Spleen (tissue), 11 donors: ENCODE results near the gene VGLL4. TPM values are rescaled to one million over a fixed set of nuclear protein-coding genes. Genes with fewer than 3 reads are reported as not detected.

Source experiments
- DNase-seq: peaks from one replicate; pipeline ENCODE4 v3.0.0-alpha.2; 2020
- H3K27ac ChIP-seq, 8 donors: fragments of 200-600 bp; sonication (generic) in 7 of 8; 1 replicate in 4 of 8; 2 replicates in 4 of 8; pipeline versions ENCODE4 v1.5.0 to v1.8.0; 2016 to 2021; ENCODE audit warnings: inconsistent platforms in 4 of 8, mild to moderate bottlenecking in 4 of 8, moderate library complexity in 1 of 8
- H3K27me3 ChIP-seq, 7 donors: fragments of 200-600 bp; sonication (generic) in 6 of 7; replicated peaks in 1 of 7; 1 replicate in 4 of 7; 2 replicates in 3 of 7; pipeline versions ENCODE4 v1.5.0 to v1.8.0; 2016 to 2021; ENCODE audit warnings: inconsistent platforms in 3 of 7, mild to moderate bottlenecking in 1 of 7
- H3K36me3 ChIP-seq, 6 donors: fragments of 200-600 bp; sonication (generic) in 5 of 6; 1 replicate in 4 of 6; 2 replicates in 2 of 6; pipeline versions ENCODE4 v1.5.0 to v1.8.0; 2016 to 2021; ENCODE audit warnings: inconsistent platforms in 2 of 6
- H3K4me1 ChIP-seq, 6 donors: fragments of 200-600 bp; sonication (generic) in 5 of 6; 1 replicate in 3 of 6; 2 replicates in 3 of 6; pipeline versions ENCODE4 v1.5.0 to v1.8.0; 2016 to 2021; ENCODE audit warnings: inconsistent platforms in 3 of 6
- H3K4me3 ChIP-seq, 8 donors: fragments of 200-600 bp; sonication (generic) in 7 of 8; 1 replicate in 4 of 8; 2 replicates in 4 of 8; pipeline versions ENCODE4 v1.5.0 to v1.8.0; 2016 to 2021; ENCODE audit warnings: inconsistent platforms in 4 of 8, mild to moderate bottlenecking in 4 of 8, moderate library complexity in 2 of 8
- H3K9me3 ChIP-seq, 8 donors: fragments of 200-600 bp; sonication (generic) in 7 of 8; 1 replicate in 4 of 8; 2 replicates in 4 of 8; pipeline versions ENCODE4 v1.5.0 to v1.8.0; 2016 to 2021; ENCODE audit warnings: inconsistent platforms in 4 of 8
- CTCF ChIP-seq, 11 experiments: fragments of 200-600 bp in 7 of 11; fragments of 450-650 bp in 4 of 11; sonication (generic) in 4 of 11; IDR thresholded peaks in 8 of 11; conservative IDR thresholded peaks in 3 of 11; 1 replicate in 7 of 11; 2 replicates in 4 of 11; pipeline versions ENCODE4 v1.4.0 to v1.8.0; 2016 to 2021; ENCODE audit warnings: antibody characterized with exemption in 11 of 11, inconsistent platforms in 4 of 11, mild to moderate bottlenecking in 1 of 11
- POLR2A ChIP-seq, 3 donors: fragments of 450-650 bp; IDR thresholded peaks; one replicate each; pipeline ENCODE4 v1.5.1; 2017; ENCODE audit warnings: antibody characterized with exemption in 3 of 3, mild to moderate bottlenecking in 1 of 3
- POLR2AphosphoS5 ChIP-seq, 3 donors: sonication (generic); formaldehyde crosslinking; IDR thresholded peaks; one replicate each; pipeline ENCODE4 v1.5.1; 2017; ENCODE audit warnings: antibody characterized with exemption in 3 of 3
- WGBS, 5 donors: extraction: QIAGEN DNeasy Blood & Tissue Kit in 3 of 5; methylation state at CpG; one replicate each; pipeline versions ENCODE4 v1.1.5 to v1.1.7; 2013 to 2018; 5-methylcytosine and 5-hydroxymethylcytosine counted together
- intact Hi-C: fragments of 100-400 bp; cut with DNase I; formaldehyde crosslinking; loops from one replicate; pipeline ENCODE4 v1.15.0; 2023; ENCODE audit warnings: low total_unique reads
- polyA plus RNA-seq, 3 donors: library from polyadenylated mRNA; stranded (reverse); fragments of 200-250 nt; gene quantifications; one replicate each; pipeline ENCODE4 v1.2.1, GENCODE V29; 2013
- total RNA-seq, 7 donors: library from RNA; depleted of rRNA in 3 of 7; stranded (reverse); fragments of >200 nt in 3 of 7; fragmentation: NEBNext Ultra II Directional in 4 of 7; extraction: Animal tissue kit (Norgen Biotek cat#: 25700) in 4 of 7; gene quantifications; one replicate each; pipeline versions ENCODE4 v1.1.0 to v1.2.1, GENCODE V29; 2016 to 2021
- donor health status: healthy with polysubstance abuse.
- donor health status: DM: no; HTN: no; CAD: no; lungs with moderate emphysema.
- donor health status: DM: no; HTN: no; CAD: no.
- donor health status: Bipolar disorder and iron deficiency.
- donor health status: healthy.
- donor health status: DM: no; HTN: no; CAD: no.
- donor health status: DM: yes; HTN: yes; CAD: no.

VGLL4 gene
- total and polyA plus RNA-seq, 10 donors: 13.5 to 80.2 (median 50.8) TPM

DNA sequence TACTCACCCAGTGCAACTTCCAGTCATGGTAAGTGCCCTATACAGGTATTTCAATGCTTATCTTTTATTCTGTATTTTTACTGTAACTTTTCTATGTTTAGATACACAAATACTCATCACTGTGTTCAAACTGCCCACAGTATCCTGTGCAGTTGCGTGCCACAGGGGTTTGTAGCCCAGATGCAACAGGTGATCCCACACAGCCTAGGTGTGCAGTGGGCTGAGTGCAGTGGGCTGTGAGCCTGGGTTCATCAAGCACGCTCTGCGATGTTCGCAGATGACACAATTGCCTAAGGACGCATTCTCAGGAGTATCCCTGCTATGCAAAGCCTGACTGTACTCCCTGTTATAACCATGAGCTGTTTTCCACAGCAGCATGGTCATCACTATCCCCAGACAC is 36.2 kb upstream of the VGLL4 start:
- WGBS, 5 donors: 82 to 98% (median 94%) methylated on average over 5 of the region's 5 CpGs
- no peaks in the 10 kb centered on the region for H3K27me3 ChIP-seq
- peaks cover 0 to 17% (median 0%) of the 10 kb centered on the region in 6 donors for H3K36me3 ChIP-seq
- no peaks in the 10 kb centered on the region for H3K9me3 ChIP-seq
- DNase-seq: no peak
- H3K27ac ChIP-seq: no peak overlapping the region
- intact Hi-C loops: no loop called here
- no peaks in the 10 kb centered on the region for H3K4me1 ChIP-seq
- no peak overlapping the region for H3K4me3 ChIP-seq
- no peak for TF ChIP-seq POLR2AphosphoS5 (IDR thresholded peaks at IDR 0.05)
- TF ChIP-seq CTCF (IDR thresholded peaks at IDR 0.05 in 8 of 11, conservative IDR thresholded peaks at IDR 0.05 in 3 of 11): no peak
- no peak for TF ChIP-seq POLR2A (IDR thresholded peaks at IDR 0.05)

DNA sequence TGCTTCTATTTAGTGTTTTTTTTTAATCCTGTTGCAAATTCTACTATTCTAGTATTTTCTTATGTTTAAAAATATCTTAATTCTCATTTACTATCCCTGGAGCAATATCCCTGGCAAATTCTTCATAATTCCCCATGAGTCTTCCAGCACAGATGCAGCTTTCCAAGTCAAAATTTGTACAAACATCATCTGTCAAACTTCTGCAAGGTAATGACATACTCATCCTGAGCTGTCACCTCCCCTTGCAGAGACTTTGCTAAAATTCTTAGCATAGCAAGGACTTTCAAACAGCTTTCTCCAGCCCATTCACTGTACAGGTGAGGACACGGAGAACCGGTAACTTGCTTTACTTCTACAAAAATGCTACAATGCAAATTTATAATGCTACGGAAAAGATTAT is 28.6 kb upstream of the VGLL4 start:
- no peak for DNase-seq
- intact Hi-C loops: no loop called here
- TF ChIP-seq CTCF (IDR thresholded peaks at IDR 0.05 in 8 of 11, conservative IDR thresholded peaks at IDR 0.05 in 3 of 11) (no peak), POLR2AphosphoS5 (IDR thresholded peaks at IDR 0.05) (no peak), POLR2A (IDR thresholded peaks at IDR 0.05) (no peak)
- H3K36me3 ChIP-seq: peaks cover 0 to 5% (median 0%) of the 10 kb centered on the region in 6 donors
- 85 to 94% (median 90%) methylated on average over 3 of the region's 3 CpGs for WGBS, 5 donors
- H3K4me1 ChIP-seq: peaks cover 0 to 23% (median 14%) of the 10 kb centered on the region in 6 donors
- H3K4me3 ChIP-seq: no peak overlapping the region
- no peak overlapping the region for H3K27ac ChIP-seq
- no peaks in the 10 kb centered on the region for H3K27me3 ChIP-seq
- no peaks in the 10 kb centered on the region for H3K9me3 ChIP-seq

GRCh38 chr3:11671648-11672100 is 28.0 kb upstream of the VGLL4 start:
- 29 to 43% (median 38%) methylated on average over 4 of the region's 4 CpGs for WGBS, 5 donors
- Histone ChIP-seq H3K36me3 (peaks cover 0 to 5% (median 0%) of the 10 kb centered on the region in 6 donors), H3K9me3 (no peaks in the 10 kb centered on the region), H3K4me3 (no peak overlapping the region), H3K27ac (no peak overlapping the region), H3K27me3 (no peaks in the 10 kb centered on the region), H3K4me1 (peaks cover 0 to 23% (median 14%) of the 10 kb centered on the region in 6 donors)
- TF ChIP-seq CTCF (IDR thresholded peaks at IDR 0.05 in 8 of 11, conservative IDR thresholded peaks at IDR 0.05 in 3 of 11) (no peak), POLR2A (IDR thresholded peaks at IDR 0.05) (no peak), POLR2AphosphoS5 (IDR thresholded peaks at IDR 0.05) (no peak)
- intact Hi-C loops: no loop called here
- no peak for DNase-seq

- TF ChIP-seq POLR2A (IDR thresholded peaks at IDR 0.05): no peak
- no peak for TF ChIP-seq POLR2AphosphoS5 (IDR thresholded peaks at IDR 0.05)
- TF ChIP-seq CTCF (IDR thresholded peaks at IDR 0.05 in 8 of 11, conservative IDR thresholded peaks at IDR 0.05 in 3 of 11): no peak
- no peaks in the 10 kb centered on the region for H3K27me3 ChIP-seq
- no peak overlapping the region for H3K27ac ChIP-seq
- peaks cover 0 to 5% (median 0%) of the 10 kb centered on the region in 6 donors for H3K36me3 ChIP-seq
- intact Hi-C loops: no loop called here
- H3K9me3 ChIP-seq: no peaks in the 10 kb centered on the region
- DNase-seq: no peak
- 69 to 90% (median 89%) methylated on average over 9 of the region's 9 CpGs for WGBS, 5 donors
- peaks cover 0 to 23% (median 14%) of the 10 kb centered on the region in 6 donors for H3K4me1 ChIP-seq
- no peak overlapping the region for H3K4me3 ChIP-seq
Measured at GRCh38 chr3:11668243-11669235, 24.8 kb upstream of the VGLL4 start.
